ENCODE data around the gene ARG2. TPM values are rescaled to one million over a fixed set of nuclear protein-coding genes. Genes with fewer than 3 reads are reported as not detected.
A peak's percentile ranks its signal among the peaks of the same experiment; 100 is the strongest.

ARG2 gene
- total RNA-seq, 1 experiment from 2014 or later = 35.2 TPM

- Histone ChIP-seq H3K79me2 (ENCODE audit: insufficient read depth, low read length) (no peaks in the 10 kb centered on the region), H2BK120ac (ENCODE audit: low read depth, low read length, poor library complexity, severe bottlenecking) (no peak overlapping the region), H4K8ac (replicated peaks; ENCODE audit: insufficient read length, low read depth, low read length) (no peak overlapping the region), H3K9me3 (ENCODE audit: control insufficient read depth, low read depth, low read length) (no peaks in the 10 kb centered on the region), H3K23ac (ENCODE audit: insufficient read length, low read depth, low read length) (no peak overlapping the region), H2BK5ac (ENCODE audit: insufficient read length, low read length) (no peak overlapping the region), H3K14ac (ENCODE audit: insufficient read depth, low read length) (no peak overlapping the region), H3K18ac (ENCODE audit: insufficient read length, low read depth, low read length) (no peak overlapping the region), H2AK5ac (ENCODE audit: insufficient read length, low read length) (no peak overlapping the region), H2AFZ (ENCODE audit: low read length) (no peak overlapping the region), H4K5ac (ENCODE audit: insufficient read length, low read depth, low read length) (no peak overlapping the region), H3K56ac (ENCODE audit: insufficient read length, low read depth, low read length) (no peak overlapping the region), H3K23me2 (ENCODE audit: insufficient read length, low read depth, low read length, poor library complexity, severe bottlenecking) (no peaks in the 10 kb centered on the region), H3K4me1 (ENCODE audit: insufficient read depth, low read length) (no peaks in the 10 kb centered on the region), H3K4me2 (ENCODE audit: insufficient read depth, insufficient read length, low read length) (no peak overlapping the region), H3K27me3 (ENCODE audit: insufficient read depth, low read length) (no peaks in the 10 kb centered on the region), H3K27ac (ENCODE audit: insufficient read length, low read depth, low read length) (no peak overlapping the region), H3T11ph (ENCODE audit: low read length) (no peak overlapping the region), H3K4ac (ENCODE audit: low read depth, low read length) (no peak overlapping the region), H3K9ac (ENCODE audit: extremely low read depth, insufficient read length, low read length) (no peak overlapping the region), H4K20me1 (ENCODE audit: control insufficient read depth, insufficient read depth, insufficient read length) (no peaks in the 10 kb centered on the region), H2BK12ac (ENCODE audit: insufficient read length, low read depth, low read length) (no peak overlapping the region), H4K91ac (ENCODE audit: insufficient read length, low read depth, low read length) (no peak overlapping the region), H3K79me1 (ENCODE audit: insufficient read depth, low read depth, low read length, poor library complexity, severe bottlenecking) (no peaks in the 10 kb centered on the region), H2BK15ac (ENCODE audit: low read depth, low read length) (no peak overlapping the region), H2BK20ac (ENCODE audit: low read depth, low read length, poor library complexity, severe bottlenecking) (no peak overlapping the region)
- H3K36me3 Mint-ChIP-seq (ENCODE audit: insufficient read depth in 1 of 3, low read depth in 3 of 3) = peaks cover 3 to 30% (median 11%) of the 10 kb centered on the region in 3 experiments; a peak in 5 of 7 replicates
- no peak overlapping the region; a peak in 1 of 7 replicates for H3K27ac Mint-ChIP-seq
- peak overlapping the region in 1 of 2 experiments; percentile 8; a peak in 1 of 5 replicates for H3K4me3 Mint-ChIP-seq
- H3K9me3 Mint-ChIP-seq = no peaks in the 10 kb centered on the region
- H3K27me3 Mint-ChIP-seq (ENCODE audit: low read depth) = no peaks in the 10 kb centered on the region
- DNase-seq = peak; percentile 72
- peak; percentile 85 for TF ChIP-seq CTCF (conservative IDR thresholded peaks at IDR 0.05)
- WGBS (ENCODE audit: extremely low coverage, insufficient read length, low lambda C conversion rate) = no CpG with 5 or more reads among the region's 14 CpGs
- peaks cover 14 to 18% of the 10 kb centered on the region in 2 experiments for H3K4me1 Mint-ChIP-seq
Observed at GRCh38 chr14:67571275-67571990, 48.3 kb upstream of the ARG2 start.
